Inflammatory macrophage treated with lipopolysaccharide for 4 hours (primary cell): Measurements from ENCODE around the gene MX2.
"Not testable (repeated sequence)": the region's sequence is repeated elsewhere in the genome, so short reads cannot be mapped to it uniquely, and the experiment has no call there.

Experiments used
- DNase-seq: peaks from one replicate; pipeline ENCODE4 v3.0.0-alpha.2; 2020

Gene MX2

DNA sequence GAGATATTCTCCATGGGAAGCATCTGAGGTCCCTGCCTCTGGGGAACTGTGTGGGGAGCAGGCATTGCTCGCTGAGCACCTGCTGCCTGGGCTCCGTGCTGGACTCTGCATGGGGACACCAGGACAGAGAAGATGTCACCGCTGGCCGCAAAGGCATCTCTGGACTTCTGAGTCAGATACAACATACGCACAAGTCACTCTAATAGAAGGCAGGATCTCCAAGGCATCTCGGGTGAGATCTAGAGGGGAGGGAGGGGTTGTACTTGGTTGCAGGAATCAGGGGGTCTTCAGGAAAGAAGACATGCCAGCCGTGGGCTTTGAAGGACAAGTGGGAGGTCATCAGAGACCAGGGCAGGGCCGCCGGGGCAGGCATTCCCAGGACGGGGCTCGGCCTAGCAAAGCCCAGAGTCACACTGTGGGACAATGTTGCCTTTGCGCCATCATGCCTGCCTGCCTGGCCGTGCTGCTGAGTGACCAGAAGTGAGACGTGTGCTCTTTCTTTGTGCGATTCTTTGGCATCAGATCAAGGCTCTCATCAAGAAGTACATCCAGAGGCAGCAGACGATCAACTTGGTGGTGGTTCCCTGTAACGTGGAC, 28.3 kb downstream of the MX2 start:
- DNase-seq: no peak

- DNase-seq: no peak
Measured at GRCh38 chr21:41393876-41394465, 32.1 kb downstream of the MX2 start.

DNA sequence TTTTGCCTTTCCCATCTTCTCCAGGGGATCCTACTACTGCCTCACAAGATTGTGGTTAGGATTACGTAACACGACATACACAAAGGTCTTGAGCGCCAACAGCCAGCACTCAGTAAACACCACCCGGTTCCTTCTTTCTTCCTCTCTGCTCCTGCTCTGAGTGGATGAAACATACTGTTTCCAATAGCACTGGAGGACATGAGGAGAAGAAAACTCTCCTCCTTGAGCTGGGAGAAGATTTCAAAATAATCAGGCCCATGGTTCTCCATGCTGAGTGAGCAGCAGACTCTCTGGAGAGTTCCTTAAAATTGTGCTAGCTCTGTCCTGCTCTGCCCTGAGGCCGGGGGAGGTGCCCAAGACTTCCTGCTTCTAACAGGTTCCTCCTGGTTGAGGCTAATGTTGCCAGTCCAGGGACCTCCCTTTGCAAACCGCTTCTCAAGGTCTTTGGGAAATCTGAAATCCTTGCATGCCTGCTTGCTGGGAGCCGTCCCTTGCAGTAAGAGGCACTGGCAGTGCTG, 34.8 kb downstream of the MX2 start:
- DNase-seq: peak; percentile 69

DNA sequence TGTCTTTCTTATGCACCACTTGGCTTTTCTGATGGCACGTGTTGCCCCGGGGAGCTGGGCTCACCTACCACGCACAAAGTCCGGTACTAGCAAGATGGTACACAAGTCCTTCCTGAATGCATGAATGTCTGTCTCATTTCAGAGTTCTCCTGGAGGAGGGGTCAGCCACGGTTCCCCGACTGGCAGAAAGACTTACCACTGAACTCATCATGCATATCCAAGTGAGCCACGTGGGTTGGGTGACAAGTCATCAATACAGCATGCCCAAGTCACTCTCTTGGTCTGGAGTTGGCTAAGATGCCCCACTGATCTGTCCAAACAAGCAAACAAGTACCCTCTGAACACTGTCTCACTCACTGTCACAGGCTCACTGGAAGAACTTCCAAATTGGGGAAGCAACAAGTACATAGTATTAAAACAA, 35.7 kb downstream of the MX2 start:
- peak; percentile 63 for DNase-seq

DNA sequence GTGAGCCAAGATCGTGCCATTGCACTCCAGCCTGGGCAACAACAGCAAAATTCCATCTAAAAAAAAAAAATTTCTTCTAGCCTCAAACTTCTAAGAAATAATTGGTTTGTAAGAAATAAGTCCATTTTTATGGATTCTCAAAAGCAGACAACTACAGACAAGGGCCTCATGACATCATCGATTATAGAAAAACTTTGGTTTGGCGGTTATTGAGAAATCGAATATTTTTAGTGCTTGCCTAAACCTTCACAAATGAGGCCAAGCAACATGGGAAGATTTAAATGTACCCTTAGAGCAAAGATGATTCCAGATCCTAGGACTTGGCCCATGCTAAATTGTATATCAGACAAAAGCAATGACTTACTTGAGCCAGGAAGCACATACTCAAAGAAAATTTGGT, 36.4 kb downstream of the MX2 start:
- no peak for DNase-seq

DNA sequence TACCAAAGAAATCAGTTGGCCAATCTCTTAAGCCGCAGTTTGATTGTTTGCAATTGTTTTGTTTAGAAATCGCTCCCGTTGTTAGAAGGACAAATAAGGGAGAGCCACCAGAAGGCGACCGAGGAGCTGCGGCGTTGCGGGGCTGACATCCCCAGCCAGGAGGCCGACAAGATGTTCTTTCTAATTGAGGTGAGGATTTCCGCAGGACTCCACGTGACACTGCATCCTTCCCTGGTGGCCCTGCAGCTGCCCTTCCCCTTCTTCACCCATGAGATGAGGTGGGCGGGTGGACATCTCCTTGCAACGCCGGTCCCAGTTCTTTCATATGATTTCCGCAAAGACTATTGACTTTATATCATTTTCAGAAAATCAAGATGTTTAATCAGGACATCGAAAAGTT, 37.0 kb downstream of the MX2 start:
- DNase-seq: no peak

DNA sequence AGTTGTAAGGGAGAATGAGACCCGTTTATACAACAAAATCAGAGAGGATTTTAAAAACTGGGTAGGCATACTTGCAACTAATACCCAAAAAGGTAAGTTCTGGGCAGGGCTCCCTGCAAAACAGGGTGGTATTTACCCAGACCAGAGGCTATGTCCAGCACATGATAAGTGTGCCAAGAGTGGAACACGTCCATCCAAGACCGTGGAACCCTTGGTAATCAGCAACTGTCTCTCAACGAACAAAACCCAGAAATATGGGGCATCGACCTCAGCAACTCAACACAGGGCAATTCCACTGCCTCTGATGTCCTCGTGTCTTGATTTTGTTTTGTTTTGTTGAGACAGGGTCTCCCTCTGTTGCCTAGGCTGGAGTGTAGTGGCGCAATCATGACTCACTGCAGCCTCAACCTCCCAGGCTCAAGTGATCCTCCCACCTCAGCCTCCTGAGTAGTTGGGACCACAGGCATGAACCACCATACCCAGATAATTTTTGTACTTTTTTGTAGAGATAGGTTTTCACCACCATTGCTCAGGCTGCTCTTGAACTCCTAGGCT, 37.5 kb downstream of the MX2 start:
- no peak for DNase-seq

DNA sequence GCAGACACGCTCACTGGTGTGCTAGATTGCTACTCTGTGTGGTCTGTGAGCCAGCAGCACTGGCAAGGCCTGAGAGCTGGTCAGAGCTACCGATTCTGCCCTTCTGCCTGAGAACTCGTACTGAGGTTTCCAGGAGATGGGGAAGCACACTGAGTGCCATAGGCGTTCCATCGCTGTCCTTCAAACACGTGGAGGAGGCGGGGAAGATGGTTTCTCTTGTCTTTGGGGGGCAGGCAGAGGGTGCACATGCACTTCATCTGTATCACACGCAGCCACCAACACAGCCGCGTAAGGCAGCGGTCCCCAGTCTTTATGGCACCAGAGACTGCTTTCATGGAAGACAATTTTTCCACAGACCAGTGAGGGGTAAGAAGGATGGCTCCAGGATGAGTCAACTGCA, 40.4 kb downstream of the MX2 start:
- no peak for DNase-seq

DNA sequence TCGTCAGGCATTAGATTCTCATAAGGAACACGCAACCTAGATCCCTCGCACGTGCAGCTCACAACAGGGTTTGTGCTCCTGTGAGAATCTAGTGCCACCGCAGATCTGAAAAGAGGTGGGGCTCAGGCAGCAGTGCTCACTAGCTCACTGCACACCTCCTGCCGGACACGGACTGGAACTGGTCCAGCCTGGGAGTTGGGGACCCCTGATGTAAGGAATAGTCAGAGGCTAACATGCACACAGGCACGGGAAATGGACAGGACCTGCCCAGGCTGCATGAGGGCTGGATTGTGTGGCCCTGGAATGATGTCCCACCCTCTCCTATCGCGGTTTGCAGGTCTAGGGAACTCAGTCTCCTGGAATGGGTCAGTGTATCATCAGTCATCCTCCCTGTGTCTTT, 41.0 kb downstream of the MX2 start:
- DNase-seq: no peak

DNA sequence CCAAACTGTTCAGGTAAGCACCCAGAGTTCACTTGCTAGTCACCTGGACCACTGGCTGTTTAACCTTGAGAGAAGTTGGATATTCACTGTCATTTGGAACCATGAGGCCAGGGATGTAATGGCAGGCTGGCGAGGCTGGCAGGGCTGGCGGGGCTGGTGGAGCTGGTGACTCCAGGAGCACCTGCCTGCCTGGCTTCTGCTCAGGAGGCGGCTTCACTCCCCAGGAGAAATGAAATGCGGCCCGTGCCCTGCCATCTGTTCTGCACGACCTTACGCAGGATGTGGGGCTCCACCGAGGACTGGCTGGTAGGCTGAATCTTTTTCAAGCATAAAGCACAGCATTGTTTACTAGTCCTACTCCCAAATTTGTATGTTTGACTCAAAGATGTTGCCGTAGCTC, 41.5 kb downstream of the MX2 start:
- DNase-seq: no peak

DNA sequence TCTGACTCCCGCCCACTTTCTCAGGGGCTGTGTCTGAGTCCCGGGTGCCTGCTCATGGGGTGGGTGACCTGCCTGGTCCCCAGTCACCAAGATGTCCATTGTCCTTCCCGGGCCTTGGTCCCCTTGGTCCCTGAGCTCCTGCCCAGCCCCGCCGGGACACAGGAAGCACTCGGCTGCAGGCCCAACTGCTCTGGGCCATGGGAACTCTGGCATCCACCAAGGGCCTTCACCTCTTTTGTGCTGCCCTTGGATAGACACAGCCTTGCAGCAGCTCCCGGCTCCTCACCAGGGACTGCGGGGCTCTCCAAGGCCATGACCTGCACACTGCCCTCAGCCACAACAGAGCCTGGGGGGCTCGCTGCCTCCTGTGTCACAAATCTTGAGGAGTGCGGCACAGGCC, 42.1 kb downstream of the MX2 start:
- no peak for DNase-seq

GRCh38 chr21:41405321-41405720, 43.5 kb downstream of the MX2 start:
- peak; percentile 48 for DNase-seq

GRCh38 chr21:41406340-41406739, 44.5 kb downstream of the MX2 start:
- DNase-seq: peak; percentile 93

GRCh38 chr21:41407541-41408460, 46.0 kb downstream of the MX2 start:
- DNase-seq: no peak

DNA sequence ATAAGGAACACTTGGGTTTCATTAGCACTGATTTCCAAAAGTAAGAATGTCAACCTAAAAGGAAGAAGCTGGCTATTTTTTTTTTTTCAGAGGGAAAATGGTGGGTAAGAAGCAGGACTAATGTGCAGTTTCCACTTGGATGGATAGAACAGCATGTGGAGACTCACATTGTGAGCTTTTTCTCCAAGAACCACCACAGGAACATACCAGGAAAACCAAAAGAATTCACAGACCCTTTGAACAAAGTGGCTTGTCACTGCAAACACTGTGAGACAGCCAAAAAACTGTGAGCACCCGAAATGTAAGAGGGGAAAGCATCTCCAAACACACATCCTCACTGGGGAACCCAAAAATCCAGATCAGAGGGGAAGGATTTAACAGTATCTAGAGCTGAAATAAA, 48.5 kb downstream of the MX2 start:
- DNase-seq: no peak

GRCh38 chr21:41410767-41411448, 49.1 kb downstream of the MX2 start:
- DNase-seq: no peak

- peak; percentile 41 for DNase-seq
Measured at GRCh38 chr21:41411449-41412089, 49.7 kb downstream of the MX2 start.

DNA sequence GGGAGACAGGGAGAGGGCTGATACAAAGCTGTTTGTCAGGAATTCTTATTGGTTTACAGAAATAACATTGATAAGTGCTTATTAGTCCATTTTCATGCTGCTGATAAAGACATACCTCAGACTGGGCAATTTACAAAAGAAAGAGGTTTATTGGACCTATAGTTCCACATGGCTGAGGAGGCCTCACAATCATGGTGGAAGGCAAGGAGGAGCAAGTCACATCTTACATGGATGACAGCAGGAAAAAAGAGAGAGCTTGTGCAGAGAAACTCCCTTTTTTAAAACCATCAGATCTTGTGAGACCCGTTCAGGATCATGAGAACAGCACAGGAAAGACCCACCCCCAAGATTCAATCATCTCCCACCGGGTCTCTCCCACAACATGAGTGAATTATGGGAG, 55.7 kb downstream of the MX2 start:
- DNase-seq: not testable (repeated sequence)

GRCh38 chr21:41418393-41418792, 56.6 kb downstream of the MX2 start:
- DNase-seq: no peak

- no peak for DNase-seq
Measured at GRCh38 chr21:41418956-41419680, 57.3 kb downstream of the MX2 start.
